DMS114 treated with DMSO at 0.1 percent for 48 hours (cell line): Measurements from ENCODE around the gene MAPT.

Experiments used
- DNase-seq: peaks from one replicate; lab custom pipeline; 2025; ENCODE audit not compliant: unreplicated experiment; lab: John Stamatoyannopoulos, UW

Gene MAPT

DNA sequence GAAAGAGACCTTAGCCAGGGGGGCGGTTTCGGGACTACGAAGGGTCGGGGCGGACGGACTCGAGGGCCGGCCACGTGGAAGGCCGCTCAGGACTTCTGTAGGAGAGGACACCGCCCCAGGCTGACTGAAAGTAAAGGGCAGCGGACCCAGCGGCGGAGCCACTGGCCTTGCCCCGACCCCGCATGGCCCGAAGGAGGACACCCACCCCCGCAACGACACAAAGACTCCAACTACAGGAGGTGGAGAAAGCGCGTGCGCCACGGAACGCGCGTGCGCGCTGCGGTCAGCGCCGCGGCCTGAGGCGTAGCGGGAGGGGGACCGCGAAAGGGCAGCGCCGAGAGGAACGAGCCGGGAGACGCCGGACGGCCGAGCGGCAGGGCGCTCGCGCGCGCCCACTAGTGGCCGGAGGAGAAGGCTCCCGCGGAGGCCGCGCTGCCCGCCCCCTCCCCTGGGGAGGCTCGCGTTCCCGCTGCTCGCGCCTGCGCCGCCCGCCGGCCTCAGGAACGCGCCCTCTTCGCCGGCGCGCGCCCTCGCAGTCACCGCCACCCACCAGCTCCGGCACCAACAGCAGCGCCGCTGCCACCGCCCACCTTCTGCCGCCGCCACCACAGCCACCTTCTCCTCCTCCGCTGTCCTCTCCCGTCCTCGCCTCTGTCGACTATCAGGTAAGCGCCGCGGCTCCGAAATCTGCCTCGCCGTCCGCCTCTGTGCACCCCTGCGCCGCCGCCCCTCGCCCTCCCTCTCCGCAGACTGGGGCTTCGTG lies at the start of gene MAPT:
Gene MAPT, plus strand, starts transcription at position 533 of the 763 bp plus-strand sequence. CDS start 67,784 bp downstream, outside the sequence.
- peak; percentile 89 for DNase-seq

DNA sequence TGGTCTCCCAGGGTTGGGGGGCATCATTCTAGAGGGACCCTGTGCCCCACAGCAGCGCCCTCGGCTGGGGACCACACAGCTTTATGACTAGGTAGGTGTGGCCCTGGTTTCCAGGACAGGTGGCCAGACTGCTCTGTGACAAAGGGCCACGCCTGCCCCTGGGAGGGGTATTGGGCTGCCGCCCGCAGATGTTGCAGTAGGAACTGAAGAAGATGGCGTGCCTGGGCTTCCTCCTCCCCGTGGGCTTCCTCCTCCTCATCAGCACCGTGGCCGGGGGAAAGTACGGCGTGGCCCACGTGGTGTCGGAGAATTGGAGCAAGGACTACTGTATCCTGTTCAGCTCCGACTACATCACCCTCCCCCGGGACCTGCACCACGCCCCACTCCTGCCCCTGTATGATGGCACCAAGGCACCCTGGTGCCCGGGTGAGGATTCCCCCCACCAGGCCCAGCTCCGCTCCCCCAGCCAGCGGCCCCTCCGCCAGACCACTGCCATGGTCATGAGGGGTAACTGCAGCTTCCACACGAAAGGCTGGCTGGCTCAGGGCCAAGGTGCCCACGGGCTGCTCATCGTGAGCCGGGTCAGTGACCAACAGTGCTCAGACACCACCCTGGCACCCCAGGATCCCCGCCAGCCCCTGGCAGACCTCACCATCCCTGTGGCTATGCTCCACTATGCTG lies 49.5 kb upstream of the MAPT start, which contains the start of gene SPPL2C:
Gene SPPL2C, plus strand, starts transcription at position 187 of the 681 bp plus-strand sequence. Its CDS starts 26 bp downstream, at position 213.
- no peak for DNase-seq

DNA sequence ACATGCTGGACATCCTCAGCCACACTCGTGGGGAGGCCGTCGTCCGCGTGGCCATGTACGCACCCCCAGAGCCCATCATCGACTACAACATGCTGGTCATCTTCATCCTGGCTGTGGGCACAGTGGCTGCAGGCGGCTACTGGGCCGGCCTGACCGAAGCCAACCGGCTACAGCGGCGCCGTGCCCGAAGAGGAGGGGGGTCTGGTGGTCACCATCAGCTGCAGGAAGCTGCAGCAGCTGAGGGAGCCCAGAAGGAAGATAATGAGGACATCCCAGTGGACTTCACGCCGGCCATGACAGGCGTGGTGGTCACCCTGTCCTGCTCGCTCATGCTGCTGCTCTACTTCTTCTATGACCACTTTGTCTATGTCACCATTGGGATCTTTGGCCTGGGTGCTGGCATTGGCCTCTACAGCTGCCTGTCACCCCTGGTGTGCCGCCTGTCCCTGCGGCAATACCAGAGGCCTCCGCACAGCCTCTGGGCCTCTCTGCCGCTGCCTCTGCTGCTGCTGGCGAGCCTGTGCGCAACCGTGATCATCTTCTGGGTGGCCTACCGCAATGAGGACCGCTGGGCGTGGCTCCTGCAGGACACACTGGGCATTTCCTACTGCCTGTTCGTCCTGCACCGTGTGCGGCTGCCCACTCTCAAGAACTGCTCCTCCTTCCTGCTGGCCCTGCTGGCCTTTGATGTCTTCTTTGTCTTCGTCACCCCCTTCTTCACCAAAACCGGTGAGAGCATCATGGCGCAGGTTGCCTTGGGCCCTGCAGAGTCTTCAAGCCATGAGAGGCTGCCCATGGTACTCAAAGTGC lies 48.8 kb upstream of the MAPT start:
- DNase-seq: no peak

DNA sequence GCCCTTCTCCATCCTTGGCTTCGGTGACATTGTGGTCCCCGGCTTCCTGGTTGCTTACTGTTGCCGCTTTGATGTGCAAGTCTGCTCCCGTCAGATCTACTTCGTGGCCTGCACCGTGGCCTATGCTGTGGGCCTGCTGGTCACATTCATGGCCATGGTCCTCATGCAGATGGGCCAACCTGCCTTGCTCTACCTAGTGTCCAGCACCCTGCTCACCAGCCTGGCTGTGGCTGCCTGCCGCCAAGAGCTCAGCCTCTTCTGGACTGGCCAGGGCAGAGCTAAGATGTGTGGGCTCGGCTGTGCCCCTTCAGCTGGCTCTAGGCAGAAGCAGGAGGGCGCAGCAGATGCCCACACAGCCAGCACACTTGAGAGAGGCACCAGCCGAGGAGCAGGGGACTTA lies 48.1 kb upstream of the MAPT start:
- DNase-seq: no peak

DNA sequence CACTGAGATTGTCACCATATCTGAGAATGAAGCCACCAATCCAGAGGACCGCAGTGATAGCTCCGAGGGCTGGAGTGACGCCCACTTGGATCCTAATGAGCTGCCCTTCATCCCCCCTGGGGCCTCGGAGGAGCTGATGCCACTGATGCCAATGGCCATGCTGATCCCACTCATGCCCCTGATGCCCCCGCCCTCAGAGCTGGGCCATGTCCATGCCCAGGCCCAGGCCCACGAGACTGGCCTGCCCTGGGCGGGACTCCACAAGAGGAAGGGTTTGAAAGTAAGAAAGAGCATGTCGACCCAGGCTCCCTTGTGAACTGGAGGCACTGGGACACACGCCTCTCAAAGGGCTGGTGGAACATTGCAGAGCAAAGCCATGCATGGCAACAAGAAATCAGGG lies 47.7 kb upstream of the MAPT start:
- no peak for DNase-seq

DNA sequence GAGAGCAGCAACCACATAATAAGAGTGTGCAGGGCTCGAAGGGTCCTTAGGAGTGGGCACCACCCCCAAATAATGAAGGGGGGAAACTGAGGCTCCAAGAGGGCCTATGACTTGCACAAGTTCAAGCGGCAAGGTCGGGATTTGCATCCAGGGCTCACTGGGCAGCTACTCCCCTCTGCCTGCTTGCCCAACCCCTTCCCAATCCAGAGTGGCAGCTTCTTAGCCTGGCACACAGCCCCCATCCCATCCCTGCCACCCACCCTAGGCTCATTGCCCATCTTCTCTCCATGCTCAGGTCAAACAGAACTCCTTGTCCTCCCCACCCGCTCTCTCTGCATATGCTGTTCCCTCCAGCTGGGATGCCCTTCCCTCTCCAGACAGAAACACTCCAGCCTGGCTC lies 47.3 kb upstream of the MAPT start:
- DNase-seq: no peak

DNA sequence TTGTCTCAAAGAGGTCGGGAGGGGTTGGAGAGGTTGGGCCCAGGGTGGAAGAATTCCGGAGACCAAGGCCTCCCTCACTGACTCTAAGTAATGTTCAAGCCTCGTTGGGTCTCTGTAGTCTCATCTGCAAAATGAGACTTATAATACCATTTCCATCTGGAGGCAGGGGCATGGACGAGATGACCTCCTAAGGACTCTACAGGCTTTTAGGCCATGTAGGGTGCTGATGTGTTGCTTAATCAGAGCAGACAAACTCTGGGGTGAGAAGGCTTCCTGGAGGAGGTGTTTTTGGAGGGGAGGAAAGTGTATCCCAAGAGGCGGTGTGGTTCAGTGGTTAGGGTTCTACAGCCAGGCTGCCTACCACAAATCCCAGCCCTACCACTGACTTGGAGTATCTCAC lies 46.6 kb upstream of the MAPT start:
- DNase-seq: no peak

DNA sequence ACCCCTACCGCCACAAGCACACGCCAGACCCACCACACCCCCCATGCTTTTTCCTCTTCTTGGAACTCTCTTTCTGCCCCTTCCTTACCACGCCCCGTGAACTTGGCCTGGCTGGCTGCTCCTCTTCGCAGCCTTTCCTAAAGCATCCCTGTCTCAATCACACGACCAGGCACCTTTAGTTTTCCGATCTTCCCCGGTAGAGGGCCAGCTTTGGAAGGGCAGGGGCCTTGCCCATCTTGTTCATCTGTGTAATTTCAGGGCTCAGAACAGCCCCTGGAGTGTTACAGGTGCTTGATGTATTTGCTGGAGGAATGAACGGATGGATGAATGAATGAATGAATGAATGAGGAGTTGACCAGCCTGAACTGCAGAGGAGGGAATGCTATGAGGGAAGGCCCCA lies 45.9 kb upstream of the MAPT start:
- no peak for DNase-seq

DNA sequence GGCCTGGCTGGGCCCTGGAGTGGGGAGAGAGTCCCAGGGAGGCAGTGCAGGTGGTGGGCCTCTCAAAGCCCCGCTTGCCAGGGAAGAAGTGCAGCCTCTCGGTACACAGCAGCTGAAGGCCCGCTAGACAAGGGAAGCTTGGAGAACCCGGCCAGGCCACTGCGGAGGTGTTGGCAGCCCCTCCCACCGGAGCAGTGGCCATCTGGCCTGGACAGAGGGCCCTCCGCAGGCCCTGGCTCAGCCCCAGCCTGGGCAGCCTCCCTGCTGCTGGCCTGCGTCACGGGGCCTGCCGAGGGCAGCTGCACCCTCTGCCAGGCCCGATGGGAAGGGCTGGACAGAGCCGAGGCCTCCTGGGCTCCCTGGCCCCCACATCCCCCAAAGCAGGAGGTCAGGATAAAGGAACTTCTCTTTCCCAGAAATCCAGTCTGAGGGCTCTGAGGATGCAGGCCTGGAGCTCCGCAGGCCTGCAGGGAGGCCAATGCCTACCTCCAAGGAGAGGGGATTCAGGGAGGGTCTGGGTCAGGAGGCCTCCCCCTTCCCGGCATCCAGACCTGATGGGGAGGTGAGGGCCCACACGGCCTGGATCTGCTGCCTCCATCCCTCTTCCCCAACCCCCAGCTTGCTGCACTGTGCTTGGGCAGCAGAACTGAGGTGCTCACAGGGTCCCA lies 45.4 kb upstream of the MAPT start:
- DNase-seq: no peak

DNA sequence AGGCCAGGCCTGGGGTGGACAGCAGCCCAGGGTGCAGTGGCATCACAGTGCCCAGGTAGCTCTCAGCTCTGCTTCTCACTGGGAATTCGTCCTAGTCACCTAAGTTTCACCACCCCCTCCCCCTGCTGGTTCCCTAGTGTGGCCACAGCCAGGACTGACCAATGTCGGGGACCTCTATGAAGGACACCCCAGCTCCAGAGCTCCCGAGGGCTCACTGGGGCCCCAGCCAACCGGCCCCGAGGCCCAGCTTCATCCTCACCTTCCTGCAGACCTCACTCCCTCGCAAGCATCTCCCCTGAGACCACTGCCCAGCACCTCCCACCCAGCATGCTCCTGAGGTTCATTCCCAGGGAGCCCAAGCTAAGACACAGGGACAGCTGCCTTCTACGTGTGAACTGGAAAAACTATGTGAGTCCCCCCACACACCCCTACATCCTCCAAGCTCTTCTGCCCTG lies 44.8 kb upstream of the MAPT start:
- DNase-seq: no peak

DNA sequence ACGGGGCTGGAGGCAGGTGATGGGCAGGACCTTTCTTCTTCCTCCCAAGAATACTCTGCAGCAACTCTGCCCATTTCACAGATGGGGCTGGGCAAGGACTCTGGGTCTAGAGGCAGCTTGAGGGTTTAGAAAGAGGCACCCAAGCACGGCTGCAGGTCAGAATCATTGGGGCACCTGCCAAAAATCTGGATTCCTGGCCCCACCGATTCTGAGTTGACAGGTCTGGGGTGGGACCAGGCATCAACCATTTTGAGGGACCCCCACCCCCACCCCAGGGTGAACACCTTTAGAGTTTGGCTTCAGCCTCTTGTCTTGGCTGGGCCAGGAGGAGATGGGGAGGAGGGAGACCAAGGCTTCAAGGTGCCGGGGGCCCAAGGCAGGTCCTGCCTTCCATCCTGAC lies 44.3 kb upstream of the MAPT start:
- DNase-seq: no peak

DNA sequence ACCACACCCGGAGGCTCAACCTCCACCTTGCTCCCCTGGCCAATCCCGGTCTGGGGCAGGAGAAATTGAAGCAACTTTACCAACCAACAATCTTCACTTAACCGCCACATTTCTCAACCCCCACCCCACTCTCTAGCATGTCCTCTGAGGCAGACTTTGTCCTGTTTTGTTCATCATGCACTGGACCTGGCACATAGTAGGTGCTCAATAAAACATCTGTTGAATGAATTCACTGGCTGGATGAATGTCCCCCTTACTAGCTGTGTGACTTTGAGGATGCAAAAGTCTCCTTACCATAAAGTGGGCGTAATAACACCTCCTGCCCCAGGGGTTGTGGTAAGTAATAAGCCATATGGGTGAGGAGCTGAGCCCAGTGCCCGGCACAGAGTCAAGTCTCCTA lies 43.9 kb upstream of the MAPT start:
- no peak for DNase-seq

DNA sequence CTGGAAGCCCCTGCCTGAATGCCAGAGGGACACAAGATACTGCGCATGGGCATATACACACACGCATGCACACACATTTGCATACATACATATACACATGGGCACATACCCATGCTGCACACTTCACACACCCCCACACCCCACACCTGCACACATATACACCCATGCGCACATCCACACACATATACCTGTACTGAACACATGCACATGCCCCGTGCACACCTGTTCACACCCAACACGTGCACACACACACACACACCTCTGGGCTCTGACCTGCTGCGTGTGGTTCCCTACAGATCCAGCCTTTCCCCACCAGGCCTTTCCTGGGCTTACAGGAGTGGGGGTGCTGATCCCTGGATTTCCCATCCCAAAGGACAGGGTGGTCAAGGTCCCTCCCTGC lies 43.3 kb upstream of the MAPT start:
- DNase-seq: no peak

DNA sequence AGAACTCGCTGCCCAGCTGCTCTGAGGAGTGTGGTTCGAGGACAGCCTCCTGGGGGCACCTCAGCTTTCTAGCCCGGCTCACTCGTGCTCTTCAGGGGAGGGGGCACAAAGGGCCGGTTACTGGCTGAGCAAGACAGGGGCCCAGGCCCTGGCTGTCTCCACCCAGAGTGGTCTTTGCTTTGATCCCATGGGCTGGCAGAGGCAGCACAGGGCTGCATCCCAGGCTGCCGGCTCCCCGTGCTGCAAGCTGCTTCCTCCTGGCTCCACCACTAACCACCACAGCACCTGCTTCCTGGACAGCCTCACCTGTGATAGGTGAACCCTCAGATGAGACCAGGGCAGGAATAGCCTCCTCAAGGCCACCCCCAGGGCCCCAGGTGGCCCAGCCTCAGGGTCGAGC lies 42.9 kb upstream of the MAPT start:
- DNase-seq: no peak

DNA sequence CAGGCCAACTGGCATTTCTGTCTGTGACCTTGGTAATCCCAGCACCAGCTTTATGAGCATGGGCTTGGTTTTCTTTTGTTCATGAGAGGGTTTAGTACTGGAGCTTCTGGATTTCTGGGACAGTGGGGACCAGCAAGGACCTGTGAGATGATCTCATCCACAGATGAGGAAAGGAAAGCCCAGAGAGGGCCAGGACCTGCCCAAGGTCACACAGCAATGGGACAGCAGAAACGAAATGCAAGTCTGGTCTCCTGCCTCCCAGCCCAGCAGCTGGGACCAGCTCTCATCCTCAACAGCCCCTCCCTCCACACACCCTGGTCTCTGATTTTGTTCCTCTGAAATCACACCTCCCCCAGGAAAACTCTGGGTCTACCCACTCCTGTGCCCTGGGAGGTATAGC lies 42.5 kb upstream of the MAPT start:
- no peak for DNase-seq

DNA sequence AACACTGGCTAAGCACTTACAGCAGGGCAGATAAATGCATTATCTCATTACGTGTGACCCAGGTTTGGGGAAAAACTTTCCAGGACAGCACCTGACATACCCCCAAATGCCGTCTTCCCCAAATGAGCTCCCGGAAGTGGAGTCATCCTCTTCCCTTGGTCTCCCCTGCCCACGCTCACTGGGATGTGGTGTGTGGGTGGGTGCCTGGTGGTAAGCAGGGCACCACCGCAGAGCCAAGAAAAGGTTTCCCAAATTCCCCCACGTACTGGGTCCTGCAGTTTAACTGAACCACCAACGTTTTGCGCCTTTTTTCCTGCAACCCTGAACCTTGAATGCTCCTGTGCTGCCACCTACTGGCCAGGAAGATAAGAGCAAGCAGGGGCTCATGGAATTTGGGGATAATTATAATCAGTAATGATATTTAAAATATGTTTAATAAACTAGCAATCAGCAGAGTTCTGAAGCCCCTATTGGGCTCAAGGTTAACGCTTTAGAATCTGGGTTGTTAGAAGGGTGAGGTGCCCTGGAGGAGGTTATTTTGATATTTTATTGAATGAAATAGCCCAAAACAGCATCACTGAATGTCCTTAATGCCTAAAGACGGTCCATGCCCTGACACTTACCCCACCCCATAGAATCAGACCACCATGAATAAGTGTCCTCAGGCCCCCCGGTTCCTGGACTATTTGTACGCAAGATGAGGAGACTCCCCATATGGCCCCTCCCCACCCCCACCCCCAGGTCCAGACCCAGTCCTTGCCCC lies 41.6 kb upstream of the MAPT start:
- peak; percentile 70 for DNase-seq

DNA sequence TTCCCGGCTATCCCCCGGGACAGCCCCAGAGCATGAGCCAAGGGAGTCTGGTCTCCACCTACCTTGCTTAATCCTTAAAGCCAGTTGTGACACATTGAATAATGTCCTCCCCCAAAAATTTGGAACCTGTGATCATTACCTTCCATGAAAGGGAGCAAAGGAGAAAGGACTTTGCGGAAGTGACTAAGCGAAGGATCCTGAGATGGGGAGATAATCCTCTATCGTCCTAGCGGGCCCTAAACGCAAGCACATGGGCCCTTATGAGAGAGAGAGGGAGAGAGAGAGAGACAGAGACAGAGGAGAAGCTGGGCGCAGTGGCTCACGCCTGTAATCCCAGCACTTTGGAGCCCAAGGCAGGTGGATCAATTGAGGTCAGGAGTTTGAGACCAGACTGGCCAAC lies 40.1 kb upstream of the MAPT start:
- DNase-seq: no peak

DNA sequence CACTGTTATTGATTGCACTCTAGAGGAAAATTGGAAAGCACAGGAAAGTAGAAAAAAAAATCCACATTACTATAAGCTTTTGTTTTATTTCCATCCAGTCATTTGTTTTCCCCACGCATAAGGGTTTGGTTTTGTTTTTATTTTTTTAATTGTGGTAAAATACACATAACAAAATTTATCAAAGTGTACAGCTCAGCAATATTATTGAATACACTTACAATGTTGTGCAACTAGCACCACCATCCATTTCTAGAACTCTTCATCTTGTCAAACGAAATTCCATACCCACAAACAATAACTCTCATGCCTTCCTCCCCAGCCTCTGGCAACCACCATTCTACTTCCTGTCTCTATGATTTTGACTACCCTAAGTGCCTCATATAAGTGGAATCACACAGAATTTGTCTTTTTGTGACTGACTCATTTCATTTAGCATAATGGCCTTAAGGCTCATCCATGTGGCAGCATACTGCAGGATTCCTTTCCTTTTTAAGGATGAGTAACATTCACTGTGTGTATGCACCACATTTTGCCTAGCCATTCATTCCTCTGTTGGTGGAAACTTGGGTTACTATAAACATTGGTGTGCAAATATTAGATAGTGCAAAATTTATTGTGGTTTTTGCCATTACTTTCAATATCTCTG lies 38.5 kb upstream of the MAPT start:
- no peak for DNase-seq

DNA sequence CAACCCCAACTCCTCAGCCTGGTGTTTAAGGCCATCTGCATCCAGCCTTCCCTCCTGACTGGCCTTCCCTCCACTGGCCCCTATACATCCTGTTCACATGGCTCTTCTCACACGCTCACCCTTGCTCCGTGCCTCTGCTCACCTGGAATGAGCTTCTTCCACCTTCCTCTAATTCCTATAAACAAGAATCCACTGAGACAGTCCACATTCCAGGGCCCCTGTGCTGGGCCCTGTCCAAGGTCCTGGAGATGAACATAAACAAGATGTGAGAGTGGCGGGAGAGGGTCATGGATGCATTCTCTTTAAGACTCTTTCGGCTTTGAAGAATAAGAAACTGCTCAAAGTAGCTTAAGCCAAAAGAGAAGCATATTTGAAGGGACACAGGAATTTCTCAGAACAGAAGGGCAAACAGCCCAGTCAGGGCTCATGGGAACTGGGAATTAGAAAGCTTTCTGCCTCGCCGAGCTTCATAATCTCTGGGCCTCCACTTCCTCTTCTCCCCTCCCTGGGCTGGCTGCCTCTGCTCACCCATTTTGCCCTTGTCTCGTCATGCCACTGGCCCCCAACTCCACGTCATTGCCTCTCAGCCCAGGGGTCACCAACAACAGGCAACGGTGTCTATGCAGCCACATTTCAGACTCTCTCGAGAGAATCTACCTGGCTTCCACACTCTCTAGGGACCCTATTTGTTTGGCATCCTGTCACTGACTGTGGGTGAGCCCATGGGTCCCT lies 36.2 kb upstream of the MAPT start:
- no peak for DNase-seq
